Measurements from ENCODE around the gene GPR108.

GRCh38 chr19:6707658-6708018 is 29.7 kb downstream of the GPR108 start:
- no peak for TF ChIP-seq EZH2phosphoT487 (IDR thresholded peaks at IDR 0.05; ENCODE audit: borderline replicate concordance, low read depth, low read length)
- TF ChIP-seq, protein P1, sequence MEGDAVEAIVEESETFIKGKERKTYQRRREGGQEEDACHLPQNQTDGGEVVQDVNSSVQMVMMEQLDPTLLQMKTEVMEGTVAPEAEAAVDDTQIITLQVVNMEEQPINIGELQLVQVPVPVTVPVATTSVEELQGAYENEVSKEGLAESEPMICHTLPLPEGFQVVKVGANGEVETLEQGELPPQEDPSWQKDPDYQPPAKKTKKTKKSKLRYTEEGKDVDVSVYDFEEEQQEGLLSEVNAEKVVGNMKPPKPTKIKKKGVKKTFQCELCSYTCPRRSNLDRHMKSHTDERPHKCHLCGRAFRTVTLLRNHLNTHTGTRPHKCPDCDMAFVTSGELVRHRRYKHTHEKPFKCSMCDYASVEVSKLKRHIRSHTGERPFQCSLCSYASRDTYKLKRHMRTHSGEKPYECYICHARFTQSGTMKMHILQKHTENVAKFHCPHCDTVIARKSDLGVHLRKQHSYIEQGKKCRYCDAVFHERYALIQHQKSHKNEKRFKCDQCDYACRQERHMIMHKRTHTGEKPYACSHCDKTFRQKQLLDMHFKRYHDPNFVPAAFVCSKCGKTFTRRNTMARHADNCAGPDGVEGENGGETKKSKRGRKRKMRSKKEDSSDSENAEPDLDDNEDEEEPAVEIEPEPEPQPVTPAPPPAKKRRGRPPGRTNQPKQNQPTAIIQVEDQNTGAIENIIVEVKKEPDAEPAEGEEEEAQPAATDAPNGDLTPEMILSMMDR (conservative IDR thresholded peaks at IDR 0.05; ENCODE audit: low read length) = no peak
